Retinal pigment epithelial cell (primary cell): ENCODE data around the gene POLR3K.

Source experiments
- DNase-seq: peaks from one replicate; pipeline ENCODE4 v3.0.0-alpha.2; 2010; ENCODE audit warnings: low read depth
- H3K4me3 ChIP-seq: 2 replicates; pipeline ENCODE4 v1.5.1; 2011; ENCODE audit warnings: mild to moderate bottlenecking, low read length, control low read depth, moderate library complexity
- CTCF ChIP-seq: conservative IDR thresholded peaks from 2 replicates; pipeline ENCODE4 v1.5.1; 2011; ENCODE audit warnings: low read depth, low read length, control low read depth, inconsistent platforms

The POLR3K gene

GRCh38 chr16:53346-54236 lies at the start of gene POLR3K, which contains the start of gene SNRNP25:
Gene POLR3K (minus strand): TSS chr16:53608. CDS start chr16:53586, 22 bp downstream.
Gene SNRNP25 (plus strand): TSS chr16:53828. CDS start chr16:54017, 189 bp downstream.
- no peak for TF ChIP-seq CTCF

GRCh38 chr16:102060-102855 lies 48.9 kb upstream of the POLR3K start:
- no peak for DNase-seq
- no peak for TF ChIP-seq CTCF
- no peak overlapping the region for H3K4me3 ChIP-seq

More at GRCh38 chr16:53346-54236, at the start of gene POLR3K, which contains the start of gene SNRNP25:
- H3K4me3 ChIP-seq: peak within 1 kb of the TSS; percentile 78
- DNase-seq: peak; percentile 93

GRCh38 chr16:101586-101985 lies 48.2 kb upstream of the POLR3K start:
- H3K4me3 ChIP-seq: no peak overlapping the region
- no peak for TF ChIP-seq CTCF
- DNase-seq: no peak

- no peak for TF ChIP-seq CTCF
- DNase-seq: no peak
- no peak overlapping the region for H3K4me3 ChIP-seq
These were observed 47.6 kb upstream of the POLR3K start for GRCh38 chr16:100989-101388.

- TF ChIP-seq CTCF: no peak
- no peak for DNase-seq
- H3K4me3 ChIP-seq: no peak overlapping the region
These were observed 44.4 kb upstream of the POLR3K start for GRCh38 chr16:97822-98221.

GRCh38 chr16:96935-97381 lies 43.5 kb upstream of the POLR3K start:
- peak; percentile 99 for TF ChIP-seq CTCF
- no peak overlapping the region for H3K4me3 ChIP-seq
- DNase-seq: peak; percentile 67

GRCh38 chr16:94918-95265 lies 41.5 kb upstream of the POLR3K start:
- H3K4me3 ChIP-seq: no peak overlapping the region
- TF ChIP-seq CTCF: no peak
- no peak for DNase-seq
